AML-193 (cell line): ENCODE measurements around the gene POLR3G.
A peak's percentile ranks its signal among the peaks of the same experiment; 100 is the strongest.

ENCODE experiments used
- DNase-seq, 2 experiments: peaks; one replicate each; lab custom pipeline; 2025; lab: John Stamatoyannopoulos, UW

Gene POLR3G

DNA sequence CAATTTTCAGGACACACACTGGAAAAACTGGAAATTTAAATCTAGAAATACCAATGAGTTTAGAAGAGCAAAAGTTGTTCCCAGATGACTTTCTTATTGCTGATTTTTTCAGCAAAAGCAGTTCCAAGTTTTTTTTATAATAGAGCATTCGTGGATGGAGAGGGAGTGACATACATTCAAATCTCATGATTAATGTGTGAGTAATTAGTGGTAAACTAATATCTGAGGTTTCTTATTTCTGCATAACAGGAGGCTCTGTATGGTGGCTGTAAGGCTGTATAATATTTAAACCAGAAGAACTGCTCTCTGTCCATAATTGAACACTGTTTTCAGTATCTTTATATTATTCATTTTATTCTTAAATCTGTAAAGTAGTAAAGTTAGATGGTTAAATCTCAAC is 28.9 kb downstream of the POLR3G start:
- DNase-seq, result no peak

DNA sequence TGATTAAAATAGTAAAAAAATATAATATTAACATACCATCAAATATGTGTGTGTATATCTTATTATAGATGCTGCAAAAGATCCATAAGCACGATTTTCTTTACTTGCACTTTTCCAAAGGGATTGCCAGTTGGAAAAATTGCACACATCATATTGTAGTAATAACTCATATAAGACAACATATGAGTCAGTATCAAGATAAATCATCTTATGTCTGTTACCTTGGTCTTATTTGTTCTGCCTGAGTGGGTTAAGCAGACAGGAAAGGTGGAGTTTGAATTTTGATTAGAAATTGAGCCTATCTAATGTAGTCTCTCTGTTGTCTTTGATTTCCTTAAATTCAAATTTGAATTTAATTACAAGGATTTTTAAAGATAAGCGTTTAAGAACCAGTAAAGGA is 30.1 kb downstream of the POLR3G start:
- DNase-seq, result no peak

DNA sequence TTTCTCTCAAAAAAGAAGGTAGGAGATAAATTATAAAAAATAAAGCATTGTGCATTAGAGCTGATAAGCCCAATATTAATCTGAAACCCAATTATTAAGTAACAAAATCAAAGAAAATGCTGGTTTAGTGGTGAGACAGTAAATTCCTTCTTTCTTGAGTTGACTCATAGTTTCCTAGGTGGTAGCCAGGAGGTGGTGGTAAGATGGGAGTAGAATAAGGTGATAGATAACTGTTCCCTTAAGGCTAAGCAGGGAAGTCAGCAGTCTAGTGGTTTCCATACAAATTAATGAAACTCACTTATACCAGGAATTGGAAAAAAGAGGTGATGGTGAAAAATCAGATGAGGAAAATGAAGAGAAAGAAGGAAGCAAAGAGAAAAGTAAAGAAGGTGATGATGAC is 31.6 kb downstream of the POLR3G start:
- no peak for DNase-seq

DNA sequence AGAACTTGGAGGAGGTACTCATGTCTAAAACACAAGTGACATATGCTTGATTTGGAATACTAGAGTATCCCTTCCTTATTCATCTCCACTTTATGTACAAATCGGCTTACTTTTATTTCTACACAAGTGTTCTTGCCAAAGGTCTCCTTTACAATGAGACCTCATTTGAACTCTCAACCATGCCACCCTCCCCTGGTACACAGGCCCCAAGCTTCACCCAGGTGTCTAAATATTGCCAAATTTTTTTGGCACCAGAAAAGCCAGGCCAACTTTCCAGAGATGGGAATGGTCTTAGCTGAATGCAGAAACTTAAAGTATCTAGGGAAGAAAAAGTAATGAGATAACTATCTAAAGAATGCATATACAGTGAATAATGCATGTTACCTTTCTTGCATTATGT is 35.8 kb downstream of the POLR3G start:
- DNase-seq, result no peak

DNA sequence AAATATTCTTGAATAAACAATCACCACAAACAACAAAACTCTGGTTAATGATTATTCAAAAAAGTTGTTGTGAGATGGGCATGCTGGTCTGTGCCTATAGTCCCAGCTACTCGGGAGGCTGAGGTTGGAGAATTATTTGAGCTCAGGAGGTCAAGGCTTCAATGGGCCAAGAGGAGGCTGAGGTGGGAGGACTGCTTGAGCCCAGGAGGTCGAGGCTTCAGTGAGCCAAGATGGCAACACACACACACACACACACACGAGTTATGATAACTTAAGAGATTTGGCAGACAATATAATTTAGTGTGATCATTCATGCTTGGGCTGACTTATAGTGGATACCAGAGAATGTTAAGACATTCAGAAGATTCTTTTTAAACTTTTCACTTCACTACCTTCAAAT is 39.9 kb downstream of the POLR3G start:
- DNase-seq, result no peak

DNA sequence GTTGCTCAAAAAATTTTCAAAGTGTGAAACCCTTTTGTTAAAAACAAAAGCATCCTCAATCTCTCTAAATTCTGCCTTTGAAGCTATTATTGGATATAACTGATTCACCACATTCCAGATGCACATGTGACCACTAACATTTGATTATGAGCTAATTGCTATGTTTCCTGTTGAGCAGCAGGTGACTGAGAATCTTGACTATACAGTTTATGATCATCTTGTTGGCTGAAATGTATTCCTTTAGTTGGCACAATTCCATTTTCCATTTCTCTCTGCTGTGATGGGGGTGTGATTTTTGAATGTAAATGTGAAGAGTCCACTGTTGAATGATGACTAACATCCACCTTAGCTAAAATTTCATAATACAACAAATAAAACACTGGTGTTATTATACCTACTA is 44.0 kb downstream of the POLR3G start:
- DNase-seq, result no peak

DNA sequence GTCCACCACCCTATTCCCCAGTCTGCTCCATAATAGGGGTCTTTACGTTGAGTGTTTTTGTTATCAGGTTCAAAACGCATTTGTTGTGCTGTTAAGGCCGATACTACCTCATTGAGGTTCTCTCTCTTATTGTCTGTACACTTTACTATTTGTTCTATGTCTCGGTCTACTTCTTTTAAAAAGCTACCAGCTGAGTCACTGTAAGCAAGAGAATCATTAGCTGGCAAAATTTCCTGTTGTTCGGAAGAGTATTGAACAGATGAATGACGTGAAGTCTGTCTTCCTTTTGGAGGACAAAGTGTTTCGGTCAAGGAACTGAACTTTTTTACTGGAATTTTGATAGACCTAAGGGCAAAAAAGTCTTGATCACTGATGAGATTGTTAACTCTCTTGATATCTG is 44.4 kb downstream of the POLR3G start:
- no peak for DNase-seq

DNA sequence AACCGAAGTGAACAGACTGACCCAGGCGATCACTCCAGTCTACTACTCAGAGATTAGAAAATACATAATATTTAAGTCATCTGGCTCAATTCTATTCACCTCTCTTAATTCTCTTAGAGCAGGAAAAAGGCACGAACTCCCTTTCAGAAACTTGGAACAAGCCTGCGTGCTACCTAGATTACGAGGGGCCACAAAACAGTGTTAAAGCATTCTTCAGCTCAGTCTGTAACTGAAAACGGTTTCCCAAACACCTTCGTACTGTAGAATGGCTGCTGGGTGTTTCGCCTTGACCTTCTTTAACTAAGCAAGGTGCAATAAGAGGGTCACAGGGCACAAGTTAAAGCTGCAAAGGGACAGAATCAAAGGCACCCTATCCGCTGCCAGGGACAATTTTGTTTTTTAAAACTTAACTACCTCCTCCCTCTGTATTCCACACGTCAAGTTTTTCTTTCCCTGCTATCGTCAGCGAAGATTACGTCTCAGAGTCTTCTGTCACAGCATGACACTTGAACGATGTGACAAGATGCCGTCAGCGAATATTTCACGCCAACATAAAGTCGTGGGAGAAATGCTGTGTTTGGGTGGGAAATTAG is 54.0 kb downstream of the POLR3G start:
- DNase-seq, result peak in 1 of 2 experiments; percentile 11

DNA sequence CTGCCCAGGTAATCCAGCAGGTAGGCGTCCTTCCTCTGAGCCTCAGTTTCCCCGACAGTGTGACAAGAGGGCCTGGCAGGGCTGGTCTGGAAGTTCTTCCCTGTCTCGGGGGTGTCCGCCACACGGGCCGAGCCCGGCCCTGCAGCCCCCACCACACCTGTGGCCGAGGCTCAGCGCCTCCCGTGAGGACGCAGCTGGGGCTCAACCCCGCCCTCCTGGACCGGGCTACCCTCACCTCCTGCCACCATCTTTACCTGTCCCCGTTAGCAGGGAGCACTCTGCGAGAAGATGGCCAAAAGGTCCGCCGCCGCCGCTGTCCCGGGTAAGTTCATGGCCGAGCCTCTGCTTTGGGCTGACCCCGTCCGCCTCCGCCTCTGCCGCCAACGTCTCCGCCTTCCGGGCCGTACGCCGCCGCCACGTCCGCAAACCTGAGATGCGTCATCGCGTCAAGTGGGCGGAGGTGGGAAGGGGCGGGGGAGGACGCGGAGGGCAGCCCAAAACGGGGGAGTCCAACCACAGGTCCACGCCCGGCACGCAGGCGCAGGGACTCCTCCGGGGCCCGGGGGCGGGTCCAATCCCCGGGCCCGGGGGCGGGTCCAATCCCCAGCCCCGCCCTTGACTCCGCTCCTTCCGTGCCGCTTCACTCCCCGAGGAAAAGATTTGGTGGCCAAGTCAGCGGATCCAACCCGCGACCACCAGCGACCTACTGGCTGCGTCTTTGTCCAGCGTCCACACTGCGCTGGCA is 54.7 kb downstream of the POLR3G start, which contains the start of gene LYSMD3:
LYSMD3 (minus strand) TSS at position 391 of the 745 bp plus-strand sequence. CDS start 4,295 bp downstream, outside the sequence.
- peak; percentile 86 to 88 for DNase-seq

DNA sequence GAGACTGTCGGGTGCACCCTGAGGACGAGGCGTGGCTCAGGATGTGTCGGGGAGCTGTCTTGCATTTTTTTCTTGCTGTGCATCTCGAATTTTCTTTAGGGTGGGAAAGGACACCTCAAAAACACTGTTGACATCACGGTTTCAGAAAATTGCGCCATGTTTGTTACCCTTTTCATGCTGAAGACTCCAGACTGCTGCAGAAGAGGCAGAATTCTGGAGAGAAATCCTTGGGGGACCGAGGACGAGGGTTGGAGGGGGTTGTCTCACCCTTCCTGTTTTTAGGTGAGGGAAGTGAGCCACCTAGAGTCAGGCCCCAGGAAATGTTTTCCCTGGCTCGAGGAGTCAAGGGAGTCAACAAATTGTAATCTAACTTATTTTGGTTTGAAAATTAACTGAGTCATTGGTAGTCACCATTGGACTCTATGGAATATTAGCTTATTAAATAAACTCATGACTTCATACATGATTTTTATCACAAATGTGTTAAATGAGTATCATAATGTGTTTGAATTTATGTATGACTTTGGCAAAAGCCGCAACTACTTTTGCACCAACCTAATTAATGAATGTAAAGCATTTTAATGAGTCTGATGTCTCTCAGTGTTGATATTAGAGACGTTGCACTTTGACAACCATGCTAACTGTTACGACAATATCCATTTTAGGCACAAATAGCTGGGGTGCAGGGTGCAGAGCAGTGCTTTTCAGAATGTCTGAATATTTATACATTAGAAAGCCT is 55.4 kb downstream of the POLR3G start:
- DNase-seq, result peak; percentile 59 to 64

DNA sequence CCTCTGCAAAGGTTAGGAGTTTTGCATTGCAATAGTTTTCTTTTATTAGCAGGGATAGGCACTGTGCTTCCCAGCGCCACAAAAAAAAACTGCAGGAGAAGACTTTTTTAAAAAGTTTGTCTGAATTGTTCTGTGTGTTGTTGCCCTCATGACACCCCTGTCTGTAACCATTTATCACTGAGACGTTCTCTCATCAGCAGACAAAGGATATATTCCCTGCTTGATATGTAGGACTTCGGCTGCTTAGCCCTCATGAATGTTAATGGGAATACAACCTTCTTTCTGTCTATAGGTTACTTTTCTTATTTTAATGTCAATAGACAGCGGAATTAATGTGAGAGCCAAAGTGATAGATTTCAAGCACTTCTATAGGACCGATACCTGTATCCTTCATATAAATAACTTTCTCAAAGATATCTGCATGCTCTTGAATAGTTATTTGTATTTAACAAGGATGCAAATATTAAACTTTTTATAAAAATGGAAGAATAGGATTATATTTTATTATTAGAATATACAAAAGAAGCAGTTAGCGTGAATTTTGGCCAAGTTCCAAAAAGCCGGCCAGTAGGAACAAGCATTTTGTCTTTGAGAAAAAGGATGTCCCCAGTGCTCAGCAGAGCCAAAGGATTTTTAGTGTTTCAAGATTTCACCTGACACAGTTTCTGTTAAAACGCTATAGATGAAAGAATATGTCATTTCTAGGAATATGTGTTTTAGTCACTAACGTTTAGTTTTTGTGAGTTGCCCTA is 56.2 kb downstream of the POLR3G start:
- DNase-seq, result no peak

DNA sequence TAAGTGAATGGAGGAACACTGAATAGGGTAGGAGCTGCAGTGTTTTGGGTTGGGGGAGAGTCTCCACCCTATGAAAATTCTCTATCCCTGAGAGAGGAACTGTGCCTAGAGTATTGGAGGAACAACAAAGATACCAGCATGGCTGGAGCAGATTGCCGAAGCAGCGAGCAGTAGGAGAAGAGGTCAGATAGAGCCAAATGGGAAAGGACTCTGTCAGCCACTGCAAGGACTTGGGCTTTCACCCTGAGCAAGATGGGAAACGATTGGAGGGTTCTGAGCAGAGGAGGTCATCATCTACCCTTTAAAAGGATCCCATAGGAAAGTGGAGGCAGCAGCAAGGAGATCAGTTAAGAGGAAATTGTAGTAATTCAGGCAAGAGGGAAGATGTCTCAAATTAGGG is 59.1 kb downstream of the POLR3G start:
- DNase-seq, result no peak

DNA sequence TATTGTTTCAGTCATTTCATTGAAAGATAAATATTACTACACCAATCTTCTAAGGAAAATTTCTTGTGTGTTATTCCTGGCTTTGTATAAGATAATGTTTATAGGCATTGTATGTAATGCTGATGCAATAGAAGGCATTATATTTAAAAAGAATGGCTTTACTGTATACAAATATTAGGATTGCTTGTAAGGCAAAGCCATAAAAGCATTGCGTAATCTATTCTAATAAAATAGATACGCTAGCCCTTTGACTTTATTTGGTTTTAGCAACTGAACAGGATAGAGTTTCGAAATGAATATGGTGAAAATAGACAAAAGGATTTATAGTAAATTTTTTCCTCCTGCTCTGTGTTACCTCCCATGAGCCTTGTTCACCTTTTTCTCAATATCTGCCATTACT is 60.3 kb downstream of the POLR3G start:
- no peak for DNase-seq

DNA sequence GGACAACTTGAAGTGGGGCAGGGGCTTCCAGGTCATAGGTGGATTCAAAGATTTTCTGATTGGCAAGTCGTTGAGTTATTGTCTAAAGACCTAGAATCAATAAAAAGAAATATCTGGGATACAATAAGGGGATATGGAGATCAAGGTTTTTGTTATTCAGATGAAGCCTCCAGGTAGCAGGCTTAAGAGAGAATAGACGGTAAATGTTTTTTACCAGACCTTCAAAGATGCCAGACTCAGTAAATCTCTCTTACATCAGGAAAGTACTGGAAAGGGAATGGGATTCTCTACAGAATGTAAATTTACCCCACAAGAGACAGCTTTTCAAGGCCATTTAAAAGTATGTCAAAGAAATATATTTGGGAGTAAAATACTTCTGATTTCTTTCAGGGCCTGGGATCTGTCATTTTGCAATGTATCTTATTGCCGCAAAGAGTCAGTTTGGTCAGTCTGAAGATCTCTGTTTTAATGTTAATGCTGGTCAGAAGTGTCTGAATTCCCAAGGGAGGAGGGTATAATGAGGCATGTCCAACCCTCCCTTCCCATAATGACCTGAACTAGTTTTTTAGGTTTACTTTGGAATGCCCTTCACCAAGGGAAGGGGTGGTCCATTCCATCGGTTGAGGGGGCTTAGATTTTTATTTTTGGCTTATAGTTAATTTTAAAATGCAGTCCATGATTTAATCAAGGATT is 68.3 kb downstream of the POLR3G start:
- no peak for DNase-seq

DNA sequence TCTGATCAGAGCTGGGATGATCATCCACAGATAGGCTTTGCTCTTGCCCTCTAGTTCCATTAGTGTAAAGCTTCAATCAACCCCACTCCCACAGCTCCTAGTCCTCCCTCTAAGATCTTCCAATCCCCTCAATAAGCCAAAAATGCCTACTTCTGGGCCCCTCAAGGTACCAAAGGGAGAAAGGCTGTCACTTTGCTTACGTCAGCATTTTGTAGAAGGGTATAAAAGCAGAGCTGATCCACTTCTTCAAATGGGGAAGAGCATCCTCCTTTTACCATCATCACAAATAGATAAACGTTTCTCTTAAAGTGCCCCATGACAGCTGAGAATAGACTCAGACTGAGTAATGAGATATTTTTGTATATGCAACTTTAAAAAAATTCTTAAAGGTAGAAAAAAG is 70.8 kb downstream of the POLR3G start:
- DNase-seq, result no peak

DNA sequence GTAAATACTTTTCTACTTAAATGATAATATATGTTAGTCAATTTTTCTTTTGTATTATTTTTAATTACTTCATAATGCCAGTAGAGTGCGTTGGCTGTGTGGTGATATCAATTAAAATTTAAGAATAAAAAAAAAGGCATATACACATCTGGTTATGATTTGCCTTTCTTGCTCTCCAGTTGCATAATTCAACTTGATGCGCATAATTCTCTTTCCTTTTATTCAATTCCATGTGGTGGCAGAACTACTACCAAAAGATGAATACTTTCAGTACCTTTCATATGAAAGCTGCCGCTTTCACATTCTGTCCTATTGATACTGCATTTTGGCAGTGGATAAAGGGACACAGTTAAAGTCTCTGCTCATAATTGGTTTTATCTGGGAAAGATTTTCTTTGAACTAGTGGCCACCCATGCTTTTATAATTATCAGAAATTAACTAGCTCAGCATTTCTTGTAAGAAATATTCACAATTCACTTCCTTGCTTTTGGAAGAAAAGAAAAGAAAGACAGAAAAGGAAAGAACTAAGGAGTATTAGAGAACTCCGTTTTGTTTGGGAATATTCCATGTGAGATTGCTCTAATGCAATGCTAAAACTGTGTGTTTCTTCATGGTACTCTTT is 71.7 kb downstream of the POLR3G start:
- no peak for DNase-seq

DNA sequence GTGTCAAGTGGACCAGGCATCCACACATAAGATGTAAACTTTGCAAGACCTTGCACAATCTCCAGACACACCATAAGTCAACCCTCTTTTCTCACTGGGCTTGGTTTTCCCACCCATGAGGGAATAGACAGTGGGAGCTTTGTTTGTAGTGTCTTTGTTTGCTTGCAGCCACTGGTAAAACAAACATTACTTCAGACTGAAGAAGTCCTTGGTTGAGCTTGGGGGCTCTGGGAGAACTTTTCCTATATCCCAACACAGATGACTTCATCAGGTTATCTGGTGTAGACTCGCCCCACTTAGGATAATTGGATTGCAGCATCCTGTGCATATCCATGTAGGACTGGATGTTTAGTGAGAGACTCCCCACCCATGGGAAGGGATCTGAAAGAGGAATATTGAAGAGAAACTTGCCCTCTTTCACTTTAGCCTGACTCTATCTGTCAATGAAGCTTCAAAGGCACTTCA is 72.4 kb downstream of the POLR3G start:
- DNase-seq, result no peak

DNA sequence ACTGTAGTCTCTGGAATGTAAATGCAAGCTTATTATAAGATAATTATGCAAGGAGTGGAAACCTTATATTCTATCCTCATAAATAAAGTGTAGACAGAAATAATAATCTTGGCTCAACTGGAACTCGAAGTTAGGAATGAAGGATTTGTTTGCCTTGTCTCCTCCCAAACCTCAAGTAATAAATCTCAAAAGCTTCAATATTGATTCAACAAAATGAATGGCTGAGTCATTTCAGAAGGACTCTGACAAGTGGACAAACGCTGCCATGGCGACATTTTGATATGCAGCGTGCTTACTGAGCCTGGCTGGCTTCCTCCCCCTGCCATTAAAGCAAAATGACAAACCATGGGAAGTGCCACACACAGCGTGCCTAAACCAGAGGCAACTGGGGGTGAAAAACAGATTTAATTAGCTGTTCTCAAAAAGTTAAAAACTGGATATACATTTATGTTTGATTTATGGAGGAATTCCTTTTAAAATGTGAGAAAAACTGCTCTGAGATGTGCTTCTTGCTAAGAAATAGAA is 73.5 kb downstream of the POLR3G start:
- no peak for DNase-seq

DNA sequence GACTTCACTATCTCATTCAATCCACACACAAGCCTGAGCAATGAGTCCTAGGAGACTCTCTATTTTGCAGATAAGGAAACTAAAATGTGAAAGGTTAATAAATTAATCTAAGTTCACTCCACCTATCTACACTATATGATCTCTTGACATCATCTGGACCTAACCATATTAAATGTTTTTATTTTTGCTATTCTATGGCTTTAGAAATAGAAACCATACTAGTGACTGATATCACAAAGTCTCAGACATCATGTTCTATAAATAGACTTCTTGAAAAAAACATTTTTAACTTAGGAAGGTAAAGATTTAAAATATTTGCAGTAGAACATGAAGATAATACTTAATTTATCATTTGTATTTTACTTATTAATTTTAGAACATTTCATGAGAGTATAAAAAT is 74.6 kb downstream of the POLR3G start:
- DNase-seq, result no peak

DNA sequence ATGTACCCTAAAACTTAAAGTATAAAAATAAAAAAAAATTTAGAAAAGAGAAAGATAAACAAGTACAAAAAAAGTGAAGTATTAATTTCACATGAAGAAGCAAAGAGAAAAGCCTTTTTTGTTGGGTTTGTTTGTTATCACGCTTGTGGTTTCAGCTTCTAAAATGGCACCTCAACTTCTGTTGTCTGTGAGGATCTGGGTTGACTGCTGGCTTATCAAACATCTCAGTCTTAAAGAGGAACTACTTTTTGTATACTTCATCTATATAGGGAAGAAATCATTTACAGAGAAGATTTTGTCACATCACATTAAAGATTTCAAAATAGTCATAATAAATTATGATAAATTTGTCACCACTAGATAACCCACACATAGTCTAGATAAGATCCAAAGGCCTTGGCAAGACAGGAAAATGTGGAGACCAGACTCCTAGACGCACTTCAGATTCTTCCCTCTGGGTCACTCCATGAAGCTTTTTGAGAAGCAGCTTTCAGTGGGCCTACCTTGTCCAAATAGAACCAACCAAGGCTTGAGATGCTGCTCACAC is 75.1 kb downstream of the POLR3G start:
- no peak for DNase-seq

DNA sequence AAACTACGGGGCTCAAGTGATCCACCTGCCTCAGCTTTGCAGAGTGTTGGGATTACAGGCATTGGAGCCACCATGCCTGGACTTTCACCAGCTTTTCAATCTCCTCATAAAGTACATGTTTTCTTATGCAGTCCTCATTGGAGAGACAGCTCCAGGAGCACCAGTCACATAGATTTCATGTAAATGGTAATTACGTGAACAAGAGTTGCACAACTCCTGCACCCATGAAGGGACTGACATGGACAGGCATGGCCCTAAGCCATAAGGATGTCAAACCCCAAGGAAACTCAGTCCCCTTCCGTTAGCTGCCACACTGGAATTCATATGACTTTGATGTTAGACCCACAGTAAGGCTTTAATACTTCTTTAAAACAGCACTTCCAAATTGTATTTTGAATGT is 76.3 kb downstream of the POLR3G start:
- DNase-seq, result no peak
